Smooth muscle cell of the brain vasculature (primary cell): Measurements from ENCODE around the gene MMP17.
A peak's percentile ranks its signal among the peaks of the same experiment; 100 is the strongest.

Experiments
- DNase-seq: peaks from one replicate; pipeline ENCODE4 v3.0.0-alpha.2; 2012; ENCODE audit warnings: low read depth, low spot score

Gene MMP17

GRCh38 chr12:131849700-131850553 lies 21.7 kb downstream of the MMP17 start:
- DNase-seq: no peak

- DNase-seq: no peak
These were observed 22.8 kb downstream of the MMP17 start for GRCh38 chr12:131850856-131851559.

- no peak for DNase-seq
These were observed 23.8 kb downstream of the MMP17 start for GRCh38 chr12:131851741-131852550.

GRCh38 chr12:131852551-131853299 lies 24.5 kb downstream of the MMP17 start:
- DNase-seq: no peak

- no peak for DNase-seq
These were observed 25.9 kb downstream of the MMP17 start for GRCh38 chr12:131853832-131854797.

- DNase-seq: no peak
These were observed 26.8 kb downstream of the MMP17 start for GRCh38 chr12:131854861-131855476.

GRCh38 chr12:131855521-131856142 lies 27.4 kb downstream of the MMP17 start:
- no peak for DNase-seq

- no peak for DNase-seq
These were observed 28.3 kb downstream of the MMP17 start for GRCh38 chr12:131856366-131857097.

- no peak for DNase-seq
These were observed 30.0 kb downstream of the MMP17 start for GRCh38 chr12:131857908-131858850.

GRCh38 chr12:131860472-131861260 lies 32.5 kb downstream of the MMP17 start:
- DNase-seq: peak; percentile 35

GRCh38 chr12:131861261-131862083 lies 33.3 kb downstream of the MMP17 start:
- no peak for DNase-seq

GRCh38 chr12:131862084-131862441 lies 33.9 kb downstream of the MMP17 start:
- DNase-seq: no peak

GRCh38 chr12:131862600-131862993 lies 34.4 kb downstream of the MMP17 start:
- DNase-seq: no peak

- DNase-seq: no peak
These were observed 35.0 kb downstream of the MMP17 start for GRCh38 chr12:131862994-131863710.

GRCh38 chr12:131863711-131864396 lies 35.7 kb downstream of the MMP17 start:
- no peak for DNase-seq
